GM12892 (cell line): ENCODE results near the gene TMEM229B.

Source experiments
- POLR2A ChIP-seq: IDR thresholded peaks from 2 replicates; pipeline ENCODE4 v1.6.1; 2011; ENCODE audit warnings: low read depth, low read length, control low read depth
- POLR2AphosphoS5 ChIP-seq: IDR thresholded peaks from 2 replicates; pipeline ENCODE4 v1.6.1; 2011; ENCODE audit warnings: low read depth, low read length, control low read depth

DNA sequence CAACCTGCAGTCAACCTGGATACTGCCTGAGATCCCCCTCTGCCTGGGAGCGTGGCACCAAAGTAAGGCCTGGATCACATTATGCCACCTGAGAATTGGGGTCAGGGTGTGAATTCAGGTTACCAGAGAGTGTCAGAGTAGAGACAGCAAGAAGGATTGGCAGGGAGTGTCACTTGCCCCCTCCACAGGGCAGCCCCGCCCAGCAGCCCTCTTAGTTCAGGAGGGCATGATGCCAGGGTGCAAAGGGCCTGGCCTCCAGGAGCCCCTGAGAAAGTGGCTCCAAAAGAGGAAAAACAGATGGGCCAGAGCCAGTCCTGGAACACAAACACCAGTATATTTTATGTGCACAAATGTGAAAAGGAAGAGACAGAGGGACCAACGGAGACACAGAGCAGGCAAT, 18.6 kb downstream of the TMEM229B start:
- no peak for TF ChIP-seq POLR2A
- no peak for TF ChIP-seq POLR2AphosphoS5
